IMR-90 (cell line): ENCODE data around the gene AMZ2. TPM values are rescaled to one million over a fixed set of nuclear protein-coding genes. Genes with fewer than 3 reads are reported as not detected.

ENCODE experiments used
- ATAC-seq: fragments of 200-7000 bp; cut with Tn5 transposase; 2 replicates; pipeline ENCODE4 v1.9.1; 2020; ENCODE audit warnings: low read depth, mild to moderate bottlenecking, moderate library complexity
- BruUV-seq: library from RNA; stranded (reverse); fragments of 400-500 nt; replicated peaks from 2 replicates; lab custom pipeline; 2021; lab: Mats Ljungman, UMichigan
- CTCF ChIA-PET: fragments of 300-600 bp; formaldehyde crosslinking; extraction: SDS; loops from one replicate; lab custom pipeline; 2021; ENCODE audit warnings: antibody characterized with exemption; lab: Yijun Ruan, JAX
- POLR2A ChIA-PET: fragments of 300-600 bp; sonication (Branson Sonifier 250); formaldehyde crosslinking; loops from one replicate; lab custom pipeline; 2022; ENCODE audit warnings: antibody characterized with exemption; ENCODE audit not compliant: unreplicated experiment; lab: Charles Lee
- DNase-seq: peaks from one replicate; pipeline ENCODE4 v3.0.0; 2013
- H2AFZ ChIP-seq: replicated peaks from 2 replicates; pipeline ENCODE3; 2013; ENCODE audit warnings: low read length, mild to moderate bottlenecking; ENCODE audit not compliant: poor library complexity
- H2AK5ac ChIP-seq: 2 replicates; pipeline ENCODE4 v1.6.1; 2013; ENCODE audit warnings: low read depth, low read length, inconsistent platforms
- H2AK9ac ChIP-seq: replicated peaks from 2 replicates; pipeline ENCODE3; 2013; ENCODE audit warnings: mild to moderate bottlenecking, low read depth, low read length, moderate library complexity; ENCODE audit not compliant: poor library complexity
- H2BK120ac ChIP-seq: 2 replicates; pipeline ENCODE4 v1.6.1; 2013; ENCODE audit warnings: low read depth, low read length, inconsistent platforms
- H2BK15ac ChIP-seq: 3 replicates; pipeline ENCODE4 v1.6.1; 2013; ENCODE audit warnings: low read depth, low read length, inconsistent platforms
- H2BK20ac ChIP-seq: 2 replicates; pipeline ENCODE4 v1.6.1; 2013; ENCODE audit warnings: low read depth, mild to moderate bottlenecking, inconsistent platforms, low read length, moderate library complexity
- H2BK5ac ChIP-seq: 2 replicates; pipeline ENCODE4 v1.6.1; 2013; ENCODE audit warnings: mild to moderate bottlenecking, low read depth, low read length, inconsistent platforms; ENCODE audit not compliant: poor library complexity, severe bottlenecking
- H3K14ac ChIP-seq: replicated peaks from 2 replicates; pipeline ENCODE4 v1.6.1; 2013; ENCODE audit warnings: low read depth, low read length, inconsistent platforms
- H3K18ac ChIP-seq: 2 replicates; pipeline ENCODE4 v1.6.1; 2013; ENCODE audit warnings: low read depth, low read length, control low read depth
- H3K23ac ChIP-seq: 2 replicates; pipeline ENCODE4 v1.6.1; 2013; ENCODE audit warnings: low read depth, low read length, inconsistent platforms
- H3K27ac ChIP-seq: 2 replicates; pipeline ENCODE4 v1.5.1; 2013; ENCODE audit warnings: mild to moderate bottlenecking, control low read depth, low read length; ENCODE audit not compliant: insufficient read depth
- H3K27me3 ChIP-seq: 2 replicates; pipeline ENCODE4 v1.6.1; 2013; ENCODE audit warnings: low read length; ENCODE audit not compliant: control insufficient read depth, insufficient read depth
- H3K36me3 ChIP-seq: 2 replicates; pipeline ENCODE4 v1.6.1; 2013; ENCODE audit warnings: low read length, mixed read lengths; ENCODE audit not compliant: control insufficient read depth, insufficient read depth
- H3K4ac ChIP-seq: 2 replicates; pipeline ENCODE4 v1.6.1; 2013; ENCODE audit warnings: low read depth, low read length, inconsistent platforms
- H3K4me1 ChIP-seq: 2 replicates; pipeline ENCODE4 v1.6.1; 2013; ENCODE audit warnings: low read length, mixed read lengths; ENCODE audit not compliant: control insufficient read depth, insufficient read depth
- H3K4me2 ChIP-seq: 2 replicates; pipeline ENCODE4 v1.6.1; 2013; ENCODE audit warnings: low read depth, mild to moderate bottlenecking, control low read depth, low read length, moderate library complexity
- H3K4me3 ChIP-seq: 2 replicates; pipeline ENCODE4 v1.5.1; 2013; ENCODE audit warnings: low read depth, mild to moderate bottlenecking, control low read depth, low read length, moderate library complexity; ENCODE audit not compliant: insufficient read depth
- H3K56ac ChIP-seq: 2 replicates; pipeline ENCODE4 v1.6.1; 2013; ENCODE audit warnings: low read length, inconsistent platforms; ENCODE audit not compliant: insufficient read depth; ENCODE audit errors: extremely low read depth
- H3K79me1 ChIP-seq, 2 experiments: 2 replicates each; pipeline ENCODE4 v1.6.1; 2013; ENCODE audit warnings: low read length in 2 of 2, inconsistent platforms in 1 of 2, low read depth in 1 of 2
- H3K9ac ChIP-seq: 2 replicates; pipeline ENCODE4 v1.6.1; 2013; ENCODE audit warnings: low read depth, low read length, control low read depth
- H3K9me1 ChIP-seq: 2 replicates; pipeline ENCODE4 v1.6.1; 2013; ENCODE audit warnings: low read length, inconsistent platforms; ENCODE audit not compliant: insufficient read depth
- H3K9me3 ChIP-seq: 2 replicates; pipeline ENCODE4 v1.6.1; 2013; ENCODE audit warnings: low read length; ENCODE audit not compliant: control insufficient read depth, insufficient read depth
- H4K20me1 ChIP-seq: 2 replicates; pipeline ENCODE4 v1.6.1; 2013; ENCODE audit warnings: low read length, inconsistent platforms; ENCODE audit not compliant: insufficient read depth
- H4K5ac ChIP-seq: 2 replicates; pipeline ENCODE4 v1.6.1; 2013; ENCODE audit warnings: mild to moderate bottlenecking, low read depth, low read length, control low read depth
- H4K8ac ChIP-seq, 2 experiments: 2 replicates each; pipeline ENCODE4 v1.6.1; 2013; ENCODE audit warnings: low read depth in 2 of 2, low read length in 2 of 2, control low read depth in 1 of 2, inconsistent platforms in 1 of 2
- H4K91ac ChIP-seq: 2 replicates; pipeline ENCODE4 v1.6.1; 2013; ENCODE audit warnings: low read depth, low read length, inconsistent platforms; ENCODE audit not compliant: insufficient read depth
- MAFK ChIP-seq: IDR thresholded peaks from 2 replicates; pipeline ENCODE4 v1.6.1; 2012; ENCODE audit warnings: low read depth, low read length, improper control_type of control experiment
- MAZ ChIP-seq: IDR thresholded peaks from 2 replicates; pipeline ENCODE4 v1.6.1; 2012; ENCODE audit warnings: low read depth, mild to moderate bottlenecking, low read length, improper control_type of control experiment, moderate library complexity, borderline replicate concordance
- POLR2A ChIP-seq: IDR thresholded peaks from 2 replicates; pipeline ENCODE4 v1.6.1; 2012; ENCODE audit warnings: mild to moderate bottlenecking, low read depth, low read length
- RCOR1 ChIP-seq: IDR thresholded peaks from 2 replicates; pipeline ENCODE4 v1.6.1; 2012; ENCODE audit warnings: mild to moderate bottlenecking, low read length, improper control_type of control experiment; ENCODE audit not compliant: insufficient replicate concordance
- USF2 ChIP-seq: fragments of 150-350 bp; IDR thresholded peaks from 2 replicates; pipeline ENCODE4 v1.6.1; 2017; ENCODE audit warnings: mild to moderate bottlenecking, antibody characterized with exemption, low read length, low read depth
- WGBS, 2 experiments: methylation state at CpG; one replicate each; pipeline versions ENCODE4 v1.1.5 to v1.1.7; 2013; ENCODE audit warnings: missing lambda C conversion rate in 2 of 2; ENCODE audit not compliant: insufficient read length in 1 of 2; ENCODE audit errors: extremely low coverage in 2 of 2; 5-methylcytosine and 5-hydroxymethylcytosine counted together
- dilution Hi-C: fragments of 300-500 bp; cut with HindIII; formaldehyde crosslinking; loops from one replicate; pipeline ENCODE4 v1.14.3; 2018; ENCODE audit warnings: low sequenced_read_pairs; ENCODE audit not compliant: unreplicated experiment
- in situ Hi-C: fragments of 300-500 bp; cut with MboI; formaldehyde crosslinking; loops from 3 replicates; pipeline ENCODE4 v1.14.3; 2019; ENCODE audit warnings: low sequenced_read_pairs, inconsistent platforms, mixed read lengths
- intact Hi-C: fragments of 100-400 bp; cut with micrococcal nuclease; formaldehyde crosslinking; loops from 2 replicates; pipeline ENCODE4 v1.10.0; 2022
- polyA plus RNA-seq, 3 experiments: library from polyadenylated mRNA; depleted of rRNA; stranded (reverse); fragments of >200 nt; gene quantifications; 2 replicates each; pipeline ENCODE4 v1.2.3, GENCODE V29; 2012; ENCODE audit warnings: low replicate concordance in 1 of 3
- total RNA-seq: library from RNA; depleted of rRNA; stranded (reverse); fragments of >200 nt; gene quantifications from 2 replicates; pipeline ENCODE4 v1.2.3, GENCODE V29; 2012

AMZ2 gene
- total and polyA plus RNA-seq, 2 of the 4 experiments (the other 2 are of a cell fraction): 65.4 to 90.2 TPM

- Histone ChIP-seq H2BK120ac (no peak overlapping the region), H2AFZ (no peak overlapping the region), H3K9me1 (peaks cover 9% of the 10 kb centered on the region), H4K5ac (no peak overlapping the region), H3K14ac (peak overlapping the region; percentile 71; the same call in 1 of the 2 replicates), H3K4me2 (peak overlapping the region; percentile 92; the same call in 1 of the 2 replicates), H3K9ac (peak overlapping the region; percentile 93; the same call in 1 of the 2 replicates), H2BK5ac (peak overlapping the region; percentile 71), H4K8ac (peak overlapping the region; percentile 74 to 93; a peak in 3 of 4 replicates), H4K91ac (0 out of 2 replicates have a peak overlapping the region, but pooled peaks have one; percentile 81), H2BK20ac (no peak overlapping the region), H2AK9ac (no peak overlapping the region), H3K56ac (no peak overlapping the region; the same call in 1 of the 2 replicates), H3K36me3 (peaks cover 3% of the 10 kb centered on the region; the same call in 1 of the 2 replicates), H3K27me3 (no peaks in the 10 kb centered on the region), H2BK15ac (no peak overlapping the region), H3K79me1 (peaks cover 13 to 39% of the 10 kb centered on the region in 2 experiments; a peak in 3 of 4 replicates), H3K9me3 (no peaks in the 10 kb centered on the region), H3K4me1 (no peaks in the 10 kb centered on the region), H3K23ac (peak overlapping the region; percentile 79; the same call in 1 of the 2 replicates), H3K27ac (no peak overlapping the region), H3K4me3 (no peak overlapping the region), H2AK5ac (no peak overlapping the region; the same call in 1 of the 2 replicates), H3K18ac (no peak overlapping the region), H3K4ac (peak overlapping the region; percentile 71; the same call in 1 of the 2 replicates), H4K20me1 (no peaks in the 10 kb centered on the region)
- BruUV-seq: no TSS peak
- intact Hi-C loops: loop anchor here (5.0 kb wide), 1 partner anchor 77 kb away; no protein-coding TSS in a partner anchor
- no CpG with 5 or more reads among the region's 5 CpGs for WGBS, 2 experiments
- no peak for DNase-seq
- in situ Hi-C loops: no loop called here
- no peak for ATAC-seq
- TF ChIP-seq MAZ (no peak), POLR2A (no peak), USF2 (no peak), MAFK (no peak), RCOR1 (no peak)
- dilution Hi-C loops: no loop called here
- ChIA-PET CTCF (interaction anchor here (0.6 to 1.2 kb wide), 3 partner anchors 44 to 189 kb away, joined by 3 to 4 read pairs (median 3); no protein-coding TSS in a partner anchor), POLR2A (no interaction called here)
Measured at GRCh38 chr17:68248891-68249290, 1.0 kb downstream of the AMZ2 start.
